HG02840 (cell line): ENCODE results near the gene REXO4.
"Not testable (repeated sequence)": the region's sequence is repeated elsewhere in the genome, so short reads cannot be mapped to it uniquely, and the experiment has no call there.

Experiments used
- ATAC-seq: cut with Tn5 transposase; IDR thresholded peaks from one replicate; pipeline ENCODE4 v1.9.1; 2021; ENCODE audit warnings: mild to moderate bottlenecking, moderate library complexity, moderate number of reproducible peaks; ENCODE audit not compliant: unreplicated experiment, low FRiP score

REXO4 gene

DNA sequence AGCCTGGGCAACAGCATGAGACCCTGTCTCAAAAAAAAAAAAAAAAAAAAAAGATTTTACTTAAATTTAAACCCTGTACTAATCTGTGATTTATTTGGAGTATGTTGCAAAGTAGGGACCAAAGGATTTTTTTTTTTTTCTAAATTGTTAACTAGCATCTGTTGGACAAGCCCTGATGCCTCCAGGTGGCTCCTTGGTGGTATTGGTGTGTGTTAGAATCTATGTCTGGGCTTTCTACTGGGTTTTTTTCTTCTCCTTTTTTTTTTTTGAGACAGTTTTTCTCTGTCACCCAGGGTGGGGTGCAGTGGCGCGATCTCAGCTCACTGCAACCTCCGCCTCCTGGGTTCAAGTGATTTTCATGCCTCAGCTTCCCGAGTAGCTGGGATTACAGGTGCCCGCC, 34.1 kb upstream of the REXO4 start:
- not testable (repeated sequence) for ATAC-seq

- no peak for ATAC-seq
Observed at GRCh38 chr9:133449760-133450159, 31.9 kb upstream of the REXO4 start.

GRCh38 chr9:133448487-133448972, 30.7 kb upstream of the REXO4 start:
- ATAC-seq = no peak

DNA sequence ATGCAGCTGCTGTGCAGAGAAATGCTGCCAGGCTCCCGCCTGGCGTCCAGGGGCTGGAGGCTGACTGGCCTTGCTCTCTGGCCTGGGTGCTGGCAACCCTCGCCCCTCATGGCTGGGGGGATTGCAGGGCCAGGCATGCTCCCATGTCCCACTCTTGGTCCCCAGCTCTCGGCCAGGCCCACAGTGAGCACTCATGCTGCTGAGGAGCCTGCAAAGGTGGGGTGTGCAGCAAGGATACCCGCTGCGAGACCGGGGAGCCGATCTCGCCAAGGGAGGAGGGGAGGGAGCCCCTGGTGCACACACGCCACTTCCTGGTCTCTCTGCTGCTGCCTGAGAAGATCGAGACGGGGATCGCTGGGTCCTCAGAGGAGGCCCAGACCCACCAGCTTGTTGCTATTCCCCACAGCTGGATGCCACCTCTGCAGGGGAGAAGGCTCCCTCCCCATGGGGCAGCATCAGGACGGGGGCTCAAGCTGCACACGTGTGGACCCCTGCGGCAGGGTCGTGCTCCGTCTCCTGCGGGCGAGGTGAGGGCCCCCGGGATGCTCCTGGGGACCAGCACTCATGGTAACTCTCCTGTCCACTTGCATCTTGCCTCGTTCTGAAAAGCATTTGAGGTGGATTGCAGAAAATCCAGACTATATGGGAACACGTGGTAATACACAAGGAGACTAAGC, 27.6 kb upstream of the REXO4 start:
- no peak for ATAC-seq

- no peak for ATAC-seq
Observed at GRCh38 chr9:133443982-133444381, 26.2 kb upstream of the REXO4 start.

- ATAC-seq = no peak
Observed at GRCh38 chr9:133443248-133443647, 25.4 kb upstream of the REXO4 start.

DNA sequence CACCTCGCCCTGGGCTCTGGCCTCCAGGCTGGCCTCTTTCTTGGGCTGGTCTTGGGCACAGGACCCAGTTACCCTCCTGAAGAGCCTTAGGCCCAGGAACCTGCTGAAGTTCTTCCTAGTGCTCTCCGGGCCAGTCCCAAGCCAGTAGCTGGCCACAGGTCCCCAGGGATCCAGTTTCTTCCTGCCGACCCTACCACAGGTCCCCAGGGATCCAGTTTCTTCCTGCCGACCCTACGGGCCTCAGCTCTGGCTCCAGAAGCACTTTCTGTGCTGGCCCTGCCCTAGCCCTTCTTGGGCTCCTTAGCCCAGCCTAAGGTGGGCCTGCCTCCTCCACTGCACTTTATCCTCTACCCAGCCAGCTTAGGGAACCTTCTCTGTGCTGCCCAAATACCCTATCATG, 23.8 kb upstream of the REXO4 start:
- no peak for ATAC-seq

- ATAC-seq = no peak
Observed at GRCh38 chr9:133440874-133441273, 23.1 kb upstream of the REXO4 start.

GRCh38 chr9:133439337-133439736, 21.5 kb upstream of the REXO4 start:
- no peak for ATAC-seq

- no peak for ATAC-seq
Observed at GRCh38 chr9:133437753-133438531, 20.1 kb upstream of the REXO4 start.

GRCh38 chr9:133436681-133437080, 18.9 kb upstream of the REXO4 start:
- no peak for ATAC-seq

- no peak for ATAC-seq
Observed at GRCh38 chr9:133433351-133433843, 15.6 kb upstream of the REXO4 start.

- no peak for ATAC-seq
Observed at GRCh38 chr9:133430244-133430643, 12.4 kb upstream of the REXO4 start.

- ATAC-seq = no peak
Observed at GRCh38 chr9:133429641-133430161, 11.9 kb upstream of the REXO4 start.

DNA sequence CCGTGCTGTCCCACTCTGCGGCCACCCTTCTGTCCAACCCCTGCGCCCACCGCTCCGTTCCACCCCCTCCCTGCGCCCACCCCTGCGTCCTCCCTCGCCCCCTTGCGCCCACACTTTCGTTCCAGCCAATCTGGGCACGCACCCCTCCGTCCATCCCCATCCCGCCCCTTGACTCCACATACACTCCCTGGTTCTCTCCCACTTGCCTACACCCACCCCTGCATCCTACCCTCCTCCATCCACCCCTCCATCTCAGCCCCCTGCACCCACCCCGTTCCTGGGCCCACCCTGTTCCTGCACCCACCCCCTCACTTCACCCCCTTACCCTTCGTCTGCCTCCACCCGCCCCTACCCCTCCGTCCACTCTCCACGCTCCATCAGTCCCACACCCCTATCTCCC, 11.4 kb upstream of the REXO4 start:
- no peak for ATAC-seq

- ATAC-seq = no peak
Observed at GRCh38 chr9:133428617-133429101, 10.8 kb upstream of the REXO4 start.

- ATAC-seq = no peak
Observed at GRCh38 chr9:133427658-133428348, 10.0 kb upstream of the REXO4 start.

DNA sequence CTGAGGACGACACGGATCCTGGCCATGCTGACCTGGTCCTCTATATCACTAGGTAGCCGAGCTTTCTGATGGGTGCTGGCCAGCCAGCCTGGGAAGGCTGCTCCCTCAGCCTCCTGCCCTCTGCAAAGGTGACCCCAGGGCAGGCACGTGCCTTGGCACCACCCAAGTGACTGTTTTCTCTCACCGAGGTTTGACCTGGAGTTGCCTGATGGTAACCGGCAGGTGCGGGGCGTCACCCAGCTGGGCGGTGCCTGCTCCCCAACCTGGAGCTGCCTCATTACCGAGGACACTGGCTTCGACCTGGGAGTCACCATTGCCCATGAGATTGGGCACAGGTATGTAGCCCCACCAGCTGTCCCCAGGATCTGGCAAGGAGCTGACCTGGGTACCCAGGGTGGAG, 8.2 kb upstream of the REXO4 start:
- ATAC-seq = no peak

GRCh38 chr9:133425049-133425632, 7.3 kb upstream of the REXO4 start:
- no peak for ATAC-seq

DNA sequence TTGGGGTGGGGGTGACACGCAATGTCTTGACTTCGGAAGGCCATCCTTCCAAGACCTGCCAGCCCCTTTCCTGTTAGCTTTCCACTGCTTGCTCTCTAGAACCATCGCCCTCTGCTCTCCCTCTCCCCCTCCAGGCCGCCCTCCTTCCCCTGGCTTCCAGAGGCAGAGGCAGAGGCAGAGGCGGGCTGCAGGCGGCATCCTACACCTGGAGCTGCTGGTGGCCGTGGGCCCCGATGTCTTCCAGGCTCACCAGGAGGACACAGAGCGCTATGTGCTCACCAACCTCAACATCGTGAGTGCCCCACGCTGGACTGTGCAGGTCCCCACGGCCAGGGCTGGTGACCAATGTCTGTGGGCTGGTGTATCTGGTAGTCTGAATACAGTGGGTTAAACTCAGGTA, 6.4 kb upstream of the REXO4 start:
- ATAC-seq = no peak
